Activated naive CD4-positive, alpha-beta T cell treated with anti-CD3 and anti-CD28 coated beads for 36 hours (primary cell): Measurements from ENCODE around the gene PLA2G5. TPM values are rescaled to one million over a fixed set of nuclear protein-coding genes. Genes with fewer than 3 reads are reported as not detected.
"Not testable (repeated sequence)": the region's sequence is repeated elsewhere in the genome, so short reads cannot be mapped to it uniquely, and the experiment has no call there.

ENCODE experiments used
- CTCF ChIA-PET: fragments of 350-600 bp; sonication (Branson Sonifier 250); formaldehyde crosslinking; loops from one replicate; lab custom pipeline; 2021; ENCODE audit warnings: antibody characterized with exemption; lab: Charles Lee
- DNase-seq: peaks from one replicate; pipeline ENCODE4 v3.0.0-alpha.2; 2020
- H3K27ac Mint-ChIP-seq: one replicate; pipeline ENCODE4 v1.8.0; 2021; ENCODE audit warnings: mild to moderate bottlenecking, mixed read lengths
- H3K27me3 Mint-ChIP-seq: one replicate; pipeline ENCODE4 v1.8.0; 2021; ENCODE audit warnings: low read depth, mixed read lengths
- H3K36me3 Mint-ChIP-seq: one replicate; pipeline ENCODE4 v1.8.0; 2021; ENCODE audit warnings: low read depth, mixed read lengths
- H3K4me1 Mint-ChIP-seq: one replicate; pipeline ENCODE4 v1.8.0; 2021; ENCODE audit warnings: low read depth, mixed read lengths
- H3K4me3 Mint-ChIP-seq: one replicate; pipeline ENCODE4 v1.8.0; 2021; ENCODE audit warnings: mild to moderate bottlenecking, moderate library complexity, mixed read lengths
- H3K9me3 Mint-ChIP-seq: one replicate; pipeline ENCODE4 v1.8.0; 2021; ENCODE audit warnings: mixed read lengths
- intact Hi-C: fragments of 100-400 bp; cut with micrococcal nuclease; formaldehyde crosslinking; loops from one replicate; pipeline ENCODE4 v1.15.1; 2023
- total RNA-seq, 2 experiments: library from RNA; stranded (reverse); gene quantifications; one replicate each; pipeline ENCODE4 v1.2.3, GENCODE V29; 2021

PLA2G5 gene
- total RNA-seq, 2 experiments from 2014 or later: not detected

DNA sequence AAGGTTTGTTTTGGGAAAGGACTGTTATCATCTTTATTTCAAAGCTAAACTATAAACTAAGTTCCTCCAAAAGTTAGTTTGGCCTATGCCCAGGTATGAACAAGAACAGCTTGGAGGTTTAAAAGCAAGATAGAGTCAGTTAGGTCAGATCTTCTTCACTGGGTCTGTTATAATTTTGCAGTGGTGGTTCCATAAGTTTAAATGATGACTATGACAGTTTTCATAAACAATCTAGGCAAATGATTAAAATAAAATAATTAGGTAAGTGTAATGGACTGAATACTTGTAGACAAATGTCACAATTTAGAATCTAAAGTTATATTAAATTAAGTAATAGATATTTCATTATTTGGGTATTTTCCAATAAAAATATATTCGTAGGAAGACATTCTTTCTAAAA lies 21.4 kb upstream of the PLA2G5 start:
- DNase-seq: no peak
- Mint-ChIP-seq H3K4me1 (peaks cover 3% of the 10 kb centered on the region), H3K27ac (no peak overlapping the region), H3K9me3 (peaks cover 25% of the 10 kb centered on the region), H3K27me3 (peaks cover 11% of the 10 kb centered on the region), H3K36me3 (peaks cover 10% of the 10 kb centered on the region), H3K4me3 (no peak overlapping the region)
- CTCF ChIA-PET: interaction anchor here (0.8 kb wide), 1 partner anchor 168 kb away, joined by 3 read pairs; no protein-coding TSS in a partner anchor
- intact Hi-C loops: no loop called here

DNA sequence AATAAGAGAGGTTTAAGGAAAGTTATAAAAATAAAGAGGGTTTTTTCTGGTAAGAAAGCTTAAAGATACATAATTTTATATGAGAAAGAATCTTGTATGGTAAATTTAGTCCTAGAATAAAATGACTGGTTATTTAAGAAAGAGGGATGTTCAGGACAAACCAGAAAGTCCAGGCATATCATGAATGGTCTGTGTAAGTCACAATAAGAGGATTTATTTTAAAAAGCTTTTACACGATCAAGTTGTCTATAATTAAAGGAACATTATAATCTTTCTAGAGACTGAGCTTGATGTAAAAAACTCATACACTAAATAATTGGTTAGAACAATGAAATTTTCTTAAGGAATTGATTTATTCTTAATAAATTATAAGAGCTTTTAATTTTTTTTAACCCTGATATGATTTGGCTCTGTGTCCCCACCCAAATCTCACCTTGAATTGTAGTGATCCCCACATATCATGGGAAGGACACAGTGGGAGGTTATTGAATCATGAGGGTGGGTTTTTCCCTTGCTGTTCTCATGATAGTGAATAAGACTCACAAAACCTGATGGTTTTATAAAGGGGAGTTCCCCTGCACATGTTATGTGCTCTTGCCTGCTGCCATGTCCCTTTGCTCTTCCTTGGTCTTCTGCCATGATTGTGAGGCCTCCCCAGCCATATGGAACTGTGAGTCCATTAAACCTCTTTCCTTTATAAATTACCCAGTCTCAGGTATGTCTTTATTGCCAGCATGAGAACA lies 20.8 kb upstream of the PLA2G5 start:
- intact Hi-C loops, H3K27ac Mint-ChIP-seq, DNase-seq, H3K4me1 Mint-ChIP-seq, H3K4me3 Mint-ChIP-seq: not testable (repeated sequence)
- CTCF ChIA-PET: interaction anchor here (0.8 kb wide), 1 partner anchor 167 kb away, joined by 3 read pairs; no protein-coding TSS in a partner anchor
- Mint-ChIP-seq H3K27me3 (peaks cover 12% of the 10 kb centered on the region), H3K36me3 (peaks cover 10% of the 10 kb centered on the region), H3K9me3 (peaks cover 25% of the 10 kb centered on the region)

DNA sequence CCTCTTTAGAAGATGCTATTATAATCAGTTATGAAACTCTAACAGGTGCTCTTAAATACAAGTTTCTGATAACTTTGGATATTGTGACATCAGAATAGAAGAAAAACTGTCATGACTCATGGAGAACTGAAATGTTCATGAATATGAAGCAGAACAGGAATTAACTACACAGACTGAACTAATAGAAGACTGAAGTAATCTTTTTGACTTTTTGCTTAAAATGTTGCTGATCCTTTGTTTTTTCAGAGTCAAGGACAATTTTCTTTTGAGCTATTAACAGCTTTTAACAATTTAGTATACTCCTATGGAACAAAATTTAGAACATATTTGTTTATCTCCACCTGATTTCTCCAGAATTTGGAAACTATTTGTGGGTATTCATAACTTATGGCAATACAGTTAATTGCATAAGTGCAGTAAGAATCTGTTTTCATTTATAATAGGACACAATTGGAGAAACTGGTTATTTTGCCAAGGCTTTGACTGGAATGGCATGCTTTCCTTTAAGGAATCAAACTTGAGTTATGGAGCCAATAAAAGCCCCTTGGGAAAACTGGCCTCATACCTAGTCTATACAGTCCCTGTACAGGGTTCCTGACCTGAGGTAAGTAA lies 18.7 kb upstream of the PLA2G5 start:
- CTCF ChIA-PET: no interaction called here
- peaks cover 10% of the 10 kb centered on the region for H3K36me3 Mint-ChIP-seq
- no peak overlapping the region for H3K4me3 Mint-ChIP-seq
- H3K27ac Mint-ChIP-seq: no peak overlapping the region
- peaks cover 25% of the 10 kb centered on the region for H3K9me3 Mint-ChIP-seq
- no peak for DNase-seq
- H3K27me3 Mint-ChIP-seq: peaks cover 17% of the 10 kb centered on the region
- H3K4me1 Mint-ChIP-seq: peaks cover 3% of the 10 kb centered on the region
- intact Hi-C loops: no loop called here

DNA sequence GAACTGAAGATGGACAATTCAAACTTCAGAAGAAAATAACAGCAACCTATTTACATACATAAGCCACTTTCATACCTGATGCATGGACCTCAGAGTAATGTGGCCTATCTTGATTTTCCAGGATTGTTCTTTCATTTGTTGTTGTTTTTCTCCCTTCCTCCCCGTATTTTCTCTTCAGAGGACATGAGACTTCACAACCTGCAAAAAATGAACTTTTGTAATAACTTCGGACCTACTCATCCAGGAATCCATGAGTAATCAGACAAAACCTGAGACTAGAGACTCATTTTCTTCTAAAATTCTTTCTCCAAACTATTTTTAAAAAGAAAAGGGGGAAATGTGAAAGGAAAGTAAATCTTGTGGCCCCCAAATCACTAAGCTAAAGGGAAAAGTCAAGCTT lies 17.6 kb upstream of the PLA2G5 start:
- peaks cover 10% of the 10 kb centered on the region for H3K36me3 Mint-ChIP-seq
- peaks cover 12% of the 10 kb centered on the region for H3K27me3 Mint-ChIP-seq
- intact Hi-C loops: no loop called here
- H3K27ac Mint-ChIP-seq: no peak overlapping the region
- peaks cover 3% of the 10 kb centered on the region for H3K4me1 Mint-ChIP-seq
- DNase-seq: no peak
- peaks cover 25% of the 10 kb centered on the region for H3K9me3 Mint-ChIP-seq
- H3K4me3 Mint-ChIP-seq: no peak overlapping the region
- CTCF ChIA-PET: no interaction called here

DNA sequence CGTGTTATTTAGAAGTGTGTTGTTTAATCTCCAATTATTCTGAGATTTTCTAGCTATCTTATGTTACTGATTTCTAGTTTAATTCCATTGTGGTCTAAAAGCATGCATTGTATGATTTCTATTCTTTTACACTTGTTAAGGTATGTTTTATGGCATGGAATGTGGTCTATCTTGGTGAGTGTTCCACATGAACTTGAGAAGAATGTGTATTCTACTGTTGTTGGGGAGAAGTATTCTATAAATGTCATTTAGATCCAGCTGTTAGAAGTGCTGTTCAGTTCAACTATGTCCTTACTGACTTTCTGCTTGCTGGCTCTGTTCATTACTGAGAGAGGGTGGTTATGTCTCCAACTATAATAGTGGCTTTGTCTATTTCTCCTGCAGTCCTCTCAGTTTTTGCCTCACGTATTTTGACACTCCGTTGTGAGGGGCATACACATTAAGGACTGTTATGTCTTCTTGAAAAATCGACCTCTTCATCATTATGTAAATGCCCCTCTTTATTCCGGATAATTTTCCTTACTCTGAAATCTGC lies 12.0 kb upstream of the PLA2G5 start:
- peaks cover 27% of the 10 kb centered on the region for H3K4me1 Mint-ChIP-seq
- no peak overlapping the region for H3K27ac Mint-ChIP-seq
- CTCF ChIA-PET: interaction anchor here (1.2 kb wide), 1 partner anchor 9 kb away, joined by 3 read pairs; no protein-coding TSS in a partner anchor
- intact Hi-C loops: loop anchor here (1.0 kb wide), 1 partner anchor 45 kb away; no protein-coding TSS in a partner anchor
- H3K4me3 Mint-ChIP-seq: no peak overlapping the region
- peaks cover 7% of the 10 kb centered on the region for H3K27me3 Mint-ChIP-seq
- no peaks in the 10 kb centered on the region for H3K36me3 Mint-ChIP-seq
- peaks cover 1% of the 10 kb centered on the region for H3K9me3 Mint-ChIP-seq
- DNase-seq: no peak

DNA sequence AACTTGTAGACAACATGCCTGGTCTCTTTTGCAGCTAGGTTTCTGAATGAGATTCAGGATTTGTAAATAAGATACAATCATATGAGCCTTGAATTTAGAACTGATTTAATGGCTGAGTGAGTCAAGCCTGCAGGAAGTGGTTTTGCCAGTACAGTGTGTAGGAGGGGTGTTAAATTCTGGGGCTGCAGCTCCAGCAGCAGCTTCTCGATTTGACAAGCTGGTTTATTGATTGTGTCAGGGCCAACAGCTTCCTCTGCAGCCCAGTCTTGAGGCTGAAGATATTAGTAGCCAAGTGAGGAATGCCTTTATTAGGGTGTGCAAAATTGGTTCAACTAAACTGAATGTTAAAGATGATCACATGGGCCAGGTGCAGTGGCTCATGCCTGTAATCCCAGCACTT lies 11.5 kb upstream of the PLA2G5 start:
- H3K4me3 Mint-ChIP-seq: no peak overlapping the region
- H3K36me3 Mint-ChIP-seq: no peaks in the 10 kb centered on the region
- CTCF ChIA-PET: interaction anchor here (1.2 kb wide), 2 partner anchors 8 to 120 kb away, joined by 3 read pairs; no protein-coding TSS in a partner anchor

DNA sequence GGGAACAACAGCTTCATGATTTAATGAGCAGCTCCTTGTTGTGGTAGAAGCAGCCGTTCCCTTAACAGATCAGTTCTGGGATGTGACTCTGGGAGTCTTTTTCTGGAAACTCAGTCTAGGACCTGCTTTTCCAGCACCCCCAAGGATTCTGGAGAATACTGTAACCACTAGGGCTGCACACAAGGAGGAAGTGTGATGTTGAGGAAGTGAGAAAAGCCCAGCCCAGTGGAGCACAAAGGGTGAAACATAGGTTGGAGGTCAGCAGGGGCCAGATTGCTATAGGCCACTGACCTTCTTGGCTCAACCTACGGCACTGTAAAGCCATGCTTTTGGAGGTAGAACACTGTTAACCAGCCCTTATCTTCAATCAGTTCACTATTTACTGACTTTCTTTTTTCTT lies 10.1 kb upstream of the PLA2G5 start:
- Mint-ChIP-seq H3K9me3 (no peaks in the 10 kb centered on the region), H3K36me3 (no peaks in the 10 kb centered on the region), H3K4me3 (no peak overlapping the region), H3K4me1 (peaks cover 27% of the 10 kb centered on the region), H3K27me3 (peaks cover 5% of the 10 kb centered on the region), H3K27ac (no peak overlapping the region)
- no peak for DNase-seq
- CTCF ChIA-PET: no interaction called here
- intact Hi-C loops: no loop called here

More for the DNA sequence above, 11.5 kb upstream of the PLA2G5 start:
- peaks cover 27% of the 10 kb centered on the region for H3K4me1 Mint-ChIP-seq
- no peaks in the 10 kb centered on the region for H3K9me3 Mint-ChIP-seq
- DNase-seq: peak; percentile 80
- H3K27ac Mint-ChIP-seq: no peak overlapping the region
- intact Hi-C loops: loop anchor here (1.0 kb wide), 1 partner anchor 45 kb away; no protein-coding TSS in a partner anchor
- H3K27me3 Mint-ChIP-seq: peaks cover 6% of the 10 kb centered on the region

DNA sequence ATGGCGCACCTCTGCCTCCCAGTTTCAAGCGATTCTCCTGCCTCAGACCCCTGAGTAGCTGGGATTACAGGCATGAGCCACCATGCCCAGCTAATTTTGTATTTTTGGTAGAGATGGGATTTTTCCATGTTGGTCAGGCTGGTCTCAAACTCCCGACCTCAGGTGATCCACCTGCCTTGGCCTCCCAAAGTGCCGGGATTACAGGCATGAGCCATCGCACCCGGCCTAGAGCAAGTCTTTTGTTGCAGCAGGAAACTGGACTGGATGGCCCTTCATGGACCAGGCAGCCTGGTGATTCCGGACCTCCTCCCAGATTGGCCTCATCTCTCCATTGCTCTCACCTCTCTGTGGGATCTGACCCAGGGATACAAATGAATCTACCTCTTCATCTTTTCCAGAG lies 9.2 kb upstream of the PLA2G5 start:
- CTCF ChIA-PET, H3K9me3 Mint-ChIP-seq, intact Hi-C loops, H3K27me3 Mint-ChIP-seq, H3K36me3 Mint-ChIP-seq, H3K27ac Mint-ChIP-seq, H3K4me3 Mint-ChIP-seq, DNase-seq: not testable (repeated sequence)
- peaks cover 27% of the 10 kb centered on the region for H3K4me1 Mint-ChIP-seq

DNA sequence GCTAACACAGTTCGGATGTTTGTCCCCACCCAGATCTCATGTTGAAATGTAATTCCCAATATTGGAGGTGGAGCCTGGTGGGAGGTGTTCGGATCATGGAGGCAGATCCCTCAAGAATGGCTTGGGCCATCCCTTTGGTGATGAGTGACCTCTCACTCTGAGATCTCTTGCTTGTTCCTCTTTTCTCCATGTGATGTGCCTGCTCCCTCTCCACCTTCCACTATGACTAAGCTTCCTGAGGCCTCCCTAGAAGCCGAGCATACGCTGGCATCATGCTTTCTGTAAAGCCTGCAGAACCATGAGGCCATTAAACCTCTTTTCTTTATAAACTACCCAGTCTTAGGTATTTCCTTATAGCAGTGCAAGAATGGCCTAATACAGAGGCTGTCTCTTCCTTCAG lies 8.1 kb upstream of the PLA2G5 start:
- Mint-ChIP-seq H3K36me3 (no peaks in the 10 kb centered on the region), H3K27ac (no peak overlapping the region), H3K27me3 (no peaks in the 10 kb centered on the region), H3K9me3 (no peaks in the 10 kb centered on the region), H3K4me3 (no peak overlapping the region), H3K4me1 (peaks cover 27% of the 10 kb centered on the region)
- intact Hi-C loops: no loop called here
- no peak for DNase-seq
- CTCF ChIA-PET: interaction anchor here (0.7 kb wide), 1 partner anchor 91 kb away, joined by 4 read pairs; no protein-coding TSS in a partner anchor

DNA sequence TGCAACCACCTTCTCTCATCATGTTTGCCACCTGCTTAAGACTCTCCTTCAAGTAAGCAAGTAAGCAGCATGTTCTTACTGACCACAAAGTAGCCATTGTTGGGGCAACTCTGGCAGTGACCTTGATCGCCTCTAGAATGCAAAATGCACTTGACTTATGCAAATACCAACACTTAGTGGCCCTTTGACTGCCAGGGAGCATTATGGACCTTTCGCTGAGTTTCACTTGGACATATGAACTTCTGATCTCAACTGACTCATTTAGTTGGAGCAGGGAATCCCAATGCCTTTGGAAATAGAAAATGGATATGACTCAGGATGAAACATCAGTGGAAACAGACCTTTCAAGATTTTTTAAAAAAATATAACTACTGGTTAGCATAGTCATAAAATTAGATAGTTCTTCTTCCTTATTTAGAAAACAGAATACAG lies 6.1 kb upstream of the PLA2G5 start:
- Mint-ChIP-seq H3K9me3 (no peaks in the 10 kb centered on the region), H3K36me3 (no peaks in the 10 kb centered on the region), H3K27ac (no peak overlapping the region), H3K4me3 (no peak overlapping the region), H3K4me1 (peaks cover 15% of the 10 kb centered on the region), H3K27me3 (no peaks in the 10 kb centered on the region)
- no peak for DNase-seq
- CTCF ChIA-PET: interaction anchor here (1.0 kb wide), 1 partner anchor 17 kb away, joined by 4 read pairs; no protein-coding TSS in a partner anchor
- intact Hi-C loops: no loop called here

DNA sequence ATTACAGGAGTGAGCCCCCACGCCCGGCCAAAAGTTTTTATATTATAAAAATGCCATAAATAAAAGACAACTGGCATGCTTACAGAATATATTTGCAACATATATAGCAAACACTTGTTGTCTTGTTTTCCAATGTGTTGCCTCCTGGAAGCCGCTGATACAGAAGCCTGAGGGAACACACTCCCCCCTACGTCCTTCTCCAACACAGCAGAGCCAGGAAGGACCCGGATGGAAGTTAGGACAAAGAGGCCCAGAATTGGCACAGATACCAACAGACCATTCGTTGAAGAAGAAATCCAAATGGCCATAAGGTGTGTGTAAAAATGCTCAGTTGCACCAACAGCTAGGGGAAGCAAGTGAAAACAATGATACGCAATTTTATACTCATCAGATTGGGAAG lies 1.3 kb upstream of the PLA2G5 start:
- no peak overlapping the region for H3K4me3 Mint-ChIP-seq
- DNase-seq: no peak
- H3K9me3 Mint-ChIP-seq: no peaks in the 10 kb centered on the region
- no peaks in the 10 kb centered on the region for H3K36me3 Mint-ChIP-seq
- H3K4me1 Mint-ChIP-seq: no peaks in the 10 kb centered on the region
- H3K27me3 Mint-ChIP-seq: no peaks in the 10 kb centered on the region
- intact Hi-C loops: no loop called here
- no peak overlapping the region for H3K27ac Mint-ChIP-seq
- CTCF ChIA-PET: no interaction called here

DNA sequence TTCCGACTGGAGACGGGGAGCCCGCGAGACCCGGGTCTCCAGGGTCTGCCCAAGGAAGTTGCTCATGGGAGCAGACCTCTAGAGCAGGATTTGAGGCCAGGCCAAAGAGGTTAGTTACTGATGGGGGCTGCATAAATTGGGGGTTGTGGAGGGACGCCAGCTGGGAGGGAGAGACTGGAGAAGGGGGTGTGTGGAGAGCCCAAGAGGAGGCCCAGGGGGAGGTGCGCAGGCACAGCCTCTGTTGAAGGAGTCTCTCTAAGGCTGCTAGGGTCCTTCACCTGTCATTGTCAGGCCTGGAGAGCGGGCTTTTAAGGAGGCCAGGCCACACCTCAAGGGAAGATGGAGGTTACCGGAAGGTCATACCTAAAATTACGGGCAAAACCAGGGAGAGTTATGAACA lies 363 bp downstream of the PLA2G5 start:
- no peaks in the 10 kb centered on the region for H3K27me3 Mint-ChIP-seq
- H3K4me3 Mint-ChIP-seq: no peak overlapping the region
- CTCF ChIA-PET: no interaction called here
- no peak for DNase-seq
- H3K9me3 Mint-ChIP-seq: no peaks in the 10 kb centered on the region
- no peaks in the 10 kb centered on the region for H3K4me1 Mint-ChIP-seq
- H3K36me3 Mint-ChIP-seq: no peaks in the 10 kb centered on the region
- no peak overlapping the region for H3K27ac Mint-ChIP-seq
- intact Hi-C loops: no loop called here
